Measurements from ENCODE around the gene CREB3L2.

DNA sequence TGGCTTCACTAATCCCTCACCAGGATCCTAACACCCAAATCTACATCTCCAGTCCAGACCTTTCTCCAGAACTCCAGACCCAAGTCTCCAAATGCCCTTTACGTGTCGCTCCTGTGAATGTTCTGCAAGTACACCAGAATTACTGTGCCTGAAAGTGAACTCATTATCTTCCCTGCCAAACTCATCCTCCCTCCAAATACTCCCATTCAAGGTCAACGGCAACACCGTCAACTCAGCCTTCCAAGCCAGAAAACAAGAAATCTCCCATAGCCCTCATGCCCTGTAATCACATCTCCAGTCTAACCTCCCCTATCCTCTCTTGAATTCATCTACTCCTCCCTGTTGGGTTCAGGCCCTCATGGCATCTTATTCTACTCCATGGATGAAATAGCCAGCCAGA, 12.3 kb downstream of the CREB3L2 start:
- no peak for TF ChIP-seq SPI1 (IDR thresholded peaks at IDR 0.05; ENCODE audit: borderline replicate concordance, insufficient read depth, low read depth, low read length)
- TF ChIP-seq POLR2A (IDR thresholded peaks at IDR 0.05; ENCODE audit: low read depth, low read length) = no peak
- TF ChIP-seq TAF1 (IDR thresholded peaks at IDR 0.05; ENCODE audit: borderline replicate concordance, low read depth, low read length) = no peak
- TF ChIP-seq, protein P1, sequence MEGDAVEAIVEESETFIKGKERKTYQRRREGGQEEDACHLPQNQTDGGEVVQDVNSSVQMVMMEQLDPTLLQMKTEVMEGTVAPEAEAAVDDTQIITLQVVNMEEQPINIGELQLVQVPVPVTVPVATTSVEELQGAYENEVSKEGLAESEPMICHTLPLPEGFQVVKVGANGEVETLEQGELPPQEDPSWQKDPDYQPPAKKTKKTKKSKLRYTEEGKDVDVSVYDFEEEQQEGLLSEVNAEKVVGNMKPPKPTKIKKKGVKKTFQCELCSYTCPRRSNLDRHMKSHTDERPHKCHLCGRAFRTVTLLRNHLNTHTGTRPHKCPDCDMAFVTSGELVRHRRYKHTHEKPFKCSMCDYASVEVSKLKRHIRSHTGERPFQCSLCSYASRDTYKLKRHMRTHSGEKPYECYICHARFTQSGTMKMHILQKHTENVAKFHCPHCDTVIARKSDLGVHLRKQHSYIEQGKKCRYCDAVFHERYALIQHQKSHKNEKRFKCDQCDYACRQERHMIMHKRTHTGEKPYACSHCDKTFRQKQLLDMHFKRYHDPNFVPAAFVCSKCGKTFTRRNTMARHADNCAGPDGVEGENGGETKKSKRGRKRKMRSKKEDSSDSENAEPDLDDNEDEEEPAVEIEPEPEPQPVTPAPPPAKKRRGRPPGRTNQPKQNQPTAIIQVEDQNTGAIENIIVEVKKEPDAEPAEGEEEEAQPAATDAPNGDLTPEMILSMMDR (IDR thresholded peaks at IDR 0.05 in 2 of 3, conservative IDR thresholded peaks at IDR 0.05 in 1 of 3; ENCODE audit: control insufficient read depth in 2 of 3, extremely low read depth in 1 of 3, insufficient read depth in 1 of 3, low read depth in 3 of 3, low read length in 3 of 3) = no peak
- no peak for TF ChIP-seq TCF12 (IDR thresholded peaks at IDR 0.05; ENCODE audit: low read depth, low read length)
- TF ChIP-seq SMC3 (IDR thresholded peaks at IDR 0.05; ENCODE audit: borderline replicate concordance, low read length) = no peak
- no peak for TF ChIP-seq RELA (IDR thresholded peaks at IDR 0.05; ENCODE audit: borderline replicate concordance, partially characterized antibody)
- TF ChIP-seq, protein P2, sequence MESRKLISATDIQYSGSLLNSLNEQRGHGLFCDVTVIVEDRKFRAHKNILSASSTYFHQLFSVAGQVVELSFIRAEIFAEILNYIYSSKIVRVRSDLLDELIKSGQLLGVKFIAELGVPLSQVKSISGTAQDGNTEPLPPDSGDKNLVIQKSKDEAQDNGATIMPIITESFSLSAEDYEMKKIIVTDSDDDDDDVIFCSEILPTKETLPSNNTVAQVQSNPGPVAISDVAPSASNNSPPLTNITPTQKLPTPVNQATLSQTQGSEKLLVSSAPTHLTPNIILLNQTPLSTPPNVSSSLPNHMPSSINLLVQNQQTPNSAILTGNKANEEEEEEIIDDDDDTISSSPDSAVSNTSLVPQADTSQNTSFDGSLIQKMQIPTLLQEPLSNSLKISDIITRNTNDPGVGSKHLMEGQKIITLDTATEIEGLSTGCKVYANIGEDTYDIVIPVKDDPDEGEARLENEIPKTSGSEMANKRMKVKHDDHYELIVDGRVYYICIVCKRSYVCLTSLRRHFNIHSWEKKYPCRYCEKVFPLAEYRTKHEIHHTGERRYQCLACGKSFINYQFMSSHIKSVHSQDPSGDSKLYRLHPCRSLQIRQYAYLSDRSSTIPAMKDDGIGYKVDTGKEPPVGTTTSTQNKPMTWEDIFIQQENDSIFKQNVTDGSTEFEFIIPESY (IDR thresholded peaks at IDR 0.05) = no peak
- TF ChIP-seq, protein P3, sequence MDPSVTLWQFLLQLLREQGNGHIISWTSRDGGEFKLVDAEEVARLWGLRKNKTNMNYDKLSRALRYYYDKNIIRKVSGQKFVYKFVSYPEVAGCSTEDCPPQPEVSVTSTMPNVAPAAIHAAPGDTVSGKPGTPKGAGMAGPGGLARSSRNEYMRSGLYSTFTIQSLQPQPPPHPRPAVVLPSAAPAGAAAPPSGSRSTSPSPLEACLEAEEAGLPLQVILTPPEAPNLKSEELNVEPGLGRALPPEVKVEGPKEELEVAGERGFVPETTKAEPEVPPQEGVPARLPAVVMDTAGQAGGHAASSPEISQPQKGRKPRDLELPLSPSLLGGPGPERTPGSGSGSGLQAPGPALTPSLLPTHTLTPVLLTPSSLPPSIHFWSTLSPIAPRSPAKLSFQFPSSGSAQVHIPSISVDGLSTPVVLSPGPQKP (IDR thresholded peaks at IDR 0.05; ENCODE audit: low read depth, low read length) = no peak
- no peak for TF ChIP-seq SMAD5 (IDR thresholded peaks at IDR 0.05; ENCODE audit: low read depth)

Measured in GM12878 (cell line).